SU-DHL-6 (cell line): ENCODE measurements around the gene SYVN1.

Source experiments
- H2AFZ ChIP-seq: fragments of 200-600 bp; sonication (generic); 2 replicates; pipeline ENCODE4 v1.6.1; 2014; ENCODE audit warnings: low read depth, mild to moderate bottlenecking, moderate library complexity, mixed read lengths, antibody characterized with exemption, low read length; ENCODE audit not compliant: severe bottlenecking
- H3F3A ChIP-seq: fragments of 200-600 bp; shearing (Covaris generic); 2 replicates; pipeline ENCODE4 v1.6.0; 2016; ENCODE audit warnings: antibody characterized with exemption, mild to moderate bottlenecking; ENCODE audit not compliant: insufficient read depth
- H3K27ac ChIP-seq: fragments of 200-600 bp; sonication (generic); 2 replicates; pipeline ENCODE4 v1.5.1; 2016; ENCODE audit warnings: low read depth, mild to moderate bottlenecking, low read length, moderate library complexity, mixed read lengths
- H3K27me3 ChIP-seq: fragments of 200-600 bp; sonication (generic), shearing (Covaris generic); 2 replicates; pipeline ENCODE4 v1.6.0; 2014; ENCODE audit warnings: mild to moderate bottlenecking, low read length
- H3K36me3 ChIP-seq: fragments of 200-600 bp; sonication (generic); 2 replicates; pipeline ENCODE4 v1.6.1; 2014; ENCODE audit warnings: mild to moderate bottlenecking, low read length, mixed read lengths
- H3K4me2 ChIP-seq: fragments of 300-600, 200-600 bp; shearing (Covaris generic), sonication (generic); 2 replicates; pipeline ENCODE4 v1.6.0; 2014; ENCODE audit warnings: low read length, low read depth, mild to moderate bottlenecking; ENCODE audit not compliant: poor library complexity, severe bottlenecking
- H3K4me3 ChIP-seq: fragments of 200-600 bp; sonication (generic); 2 replicates; pipeline ENCODE4 v1.5.1; 2014; ENCODE audit warnings: antibody characterized with exemption, low read length, mild to moderate bottlenecking, mixed read lengths; ENCODE audit not compliant: insufficient read depth, poor library complexity, severe bottlenecking
- H3K79me2 ChIP-seq: fragments of 200-600 bp; sonication (generic); 2 replicates; pipeline ENCODE4 v1.6.1; 2014; ENCODE audit warnings: mild to moderate bottlenecking, low read length, moderate library complexity; ENCODE audit not compliant: insufficient read depth
- H3K9ac ChIP-seq: fragments of 200-600 bp; sonication (generic); 2 replicates; pipeline ENCODE4 v1.7.0; 2014; ENCODE audit warnings: mild to moderate bottlenecking, low read length
- H3K9me2 ChIP-seq: fragments of 200-600 bp; sonication (generic); replicated peaks from 2 replicates; pipeline ENCODE4 v1.6.1; 2014; ENCODE audit warnings: low read length; ENCODE audit not compliant: insufficient read depth
- H3K9me3 ChIP-seq: fragments of 200-600 bp; sonication (generic); 2 replicates; pipeline ENCODE4 v1.6.1; 2014; ENCODE audit warnings: low read length, mixed read lengths; ENCODE audit not compliant: insufficient read depth
- H4K20me1 ChIP-seq: fragments of 200-600 bp; sonication (generic); 2 replicates; pipeline ENCODE4 v1.6.1; 2014; ENCODE audit warnings: low read depth, mild to moderate bottlenecking, antibody characterized with exemption, low read length, moderate library complexity, mixed read lengths
- EZH2phosphoT487 ChIP-seq: fragments of 200-600 bp; sonication (generic), shearing (Covaris generic); conservative IDR thresholded peaks from 2 replicates; pipeline ENCODE4 v1.6.1; 2018; ENCODE audit warnings: mild to moderate bottlenecking, antibody characterized with exemption, low read length, moderate library complexity, mixed read lengths
- TF ChIP-seq, protein P1 (sequence below): fragments of 200-600 bp; sonication (generic); IDR thresholded peaks from one replicate; pipeline ENCODE4 v1.5.1; 2017; ENCODE audit warnings: antibody characterized with exemption, mild to moderate bottlenecking, low read length, moderate library complexity; ENCODE audit not compliant: insufficient read depth, poor library complexity, severe bottlenecking

SYVN1 gene

DNA sequence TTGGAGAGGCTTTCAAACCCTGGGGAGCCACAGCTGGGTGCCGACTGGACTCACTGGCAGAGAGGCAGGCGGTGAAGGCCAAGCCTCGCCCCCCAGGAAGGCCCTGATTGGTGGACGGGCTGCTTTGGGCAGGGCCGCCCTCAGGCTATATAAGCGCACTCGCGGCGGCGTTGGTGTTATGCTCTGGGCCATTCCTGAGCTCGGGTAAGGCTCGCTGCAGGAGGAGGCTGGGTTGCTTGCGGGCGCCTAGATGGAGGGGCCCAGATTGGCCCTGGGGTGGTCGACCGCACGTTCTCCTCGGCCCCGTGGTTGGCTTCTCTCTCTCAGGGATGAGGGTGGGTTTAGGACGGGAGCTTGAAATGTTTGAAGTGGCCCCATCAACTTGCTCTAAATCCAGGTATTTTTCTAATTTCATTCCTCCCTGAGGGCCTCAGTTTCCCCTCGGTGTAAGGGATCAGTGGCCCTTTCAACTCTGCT, 35.8 kb upstream of the SYVN1 start, which contains the start of gene SPDYC:
TSS of gene SPDYC (plus strand) at position 176 of the 477 bp plus-strand sequence. CDS start 1,125 bp downstream, outside the sequence.
- H3F3A ChIP-seq, result no peaks in the 10 kb centered on the region
- no peak within 1 kb of the TSS for H3K27ac ChIP-seq
- no peak within 1 kb of the TSS for H3K4me2 ChIP-seq
- H3K36me3 ChIP-seq, result no peaks in the 10 kb centered on the region
- H3K9ac ChIP-seq, result no peak within 1 kb of the TSS
- H3K4me3 ChIP-seq, result no peak within 1 kb of the TSS
- no peaks in the 10 kb centered on the region for H3K79me2 ChIP-seq
- TF ChIP-seq, protein P1, sequence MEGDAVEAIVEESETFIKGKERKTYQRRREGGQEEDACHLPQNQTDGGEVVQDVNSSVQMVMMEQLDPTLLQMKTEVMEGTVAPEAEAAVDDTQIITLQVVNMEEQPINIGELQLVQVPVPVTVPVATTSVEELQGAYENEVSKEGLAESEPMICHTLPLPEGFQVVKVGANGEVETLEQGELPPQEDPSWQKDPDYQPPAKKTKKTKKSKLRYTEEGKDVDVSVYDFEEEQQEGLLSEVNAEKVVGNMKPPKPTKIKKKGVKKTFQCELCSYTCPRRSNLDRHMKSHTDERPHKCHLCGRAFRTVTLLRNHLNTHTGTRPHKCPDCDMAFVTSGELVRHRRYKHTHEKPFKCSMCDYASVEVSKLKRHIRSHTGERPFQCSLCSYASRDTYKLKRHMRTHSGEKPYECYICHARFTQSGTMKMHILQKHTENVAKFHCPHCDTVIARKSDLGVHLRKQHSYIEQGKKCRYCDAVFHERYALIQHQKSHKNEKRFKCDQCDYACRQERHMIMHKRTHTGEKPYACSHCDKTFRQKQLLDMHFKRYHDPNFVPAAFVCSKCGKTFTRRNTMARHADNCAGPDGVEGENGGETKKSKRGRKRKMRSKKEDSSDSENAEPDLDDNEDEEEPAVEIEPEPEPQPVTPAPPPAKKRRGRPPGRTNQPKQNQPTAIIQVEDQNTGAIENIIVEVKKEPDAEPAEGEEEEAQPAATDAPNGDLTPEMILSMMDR, result no peak
- no peaks in the 10 kb centered on the region for H3K9me3 ChIP-seq
- peak within 1 kb of the TSS; percentile 40 for H2AFZ ChIP-seq
- no peaks in the 10 kb centered on the region for H4K20me1 ChIP-seq
- H3K9me2 ChIP-seq, result no peaks in the 10 kb centered on the region
- no peaks in the 10 kb centered on the region for H3K27me3 ChIP-seq

DNA sequence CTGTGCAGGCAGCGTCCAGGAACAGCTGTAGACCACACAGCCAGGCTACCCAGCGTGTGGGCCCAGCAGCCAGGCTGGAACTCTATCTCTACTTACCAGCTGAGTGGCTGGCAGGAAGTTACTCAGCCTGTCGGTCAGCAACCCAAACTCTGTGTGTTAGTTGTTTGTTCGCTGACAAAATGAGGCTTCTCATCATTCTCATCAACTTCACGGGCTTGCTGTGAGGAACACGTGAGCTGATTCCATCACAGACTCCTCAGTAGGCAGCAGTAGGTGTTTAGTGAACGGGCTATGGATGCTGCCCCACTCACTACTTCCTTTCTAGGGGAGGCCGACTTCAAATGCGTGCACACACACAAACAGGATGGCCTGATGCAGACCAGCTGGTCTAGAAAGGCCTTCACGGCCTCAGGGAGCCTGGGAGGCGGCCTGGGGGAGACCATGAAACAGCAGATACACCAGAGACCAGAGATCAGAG, 34.9 kb upstream of the SYVN1 start:
- H3K9me2 ChIP-seq, result no peaks in the 10 kb centered on the region
- no peak for TF ChIP-seq EZH2phosphoT487
- TF ChIP-seq, protein P1, result no peak
- no peak overlapping the region for H3K9ac ChIP-seq
- no peaks in the 10 kb centered on the region for H3K79me2 ChIP-seq
- no peaks in the 10 kb centered on the region for H3K27me3 ChIP-seq
- no peak overlapping the region for H3K4me3 ChIP-seq
- H3K9me3 ChIP-seq, result no peaks in the 10 kb centered on the region
- H2AFZ ChIP-seq, result peak overlapping the region; percentile 40
- no peaks in the 10 kb centered on the region for H4K20me1 ChIP-seq
- H3F3A ChIP-seq, result no peaks in the 10 kb centered on the region
- no peaks in the 10 kb centered on the region for H3K36me3 ChIP-seq
- H3K4me2 ChIP-seq, result no peak overlapping the region
- no peak overlapping the region for H3K27ac ChIP-seq

DNA sequence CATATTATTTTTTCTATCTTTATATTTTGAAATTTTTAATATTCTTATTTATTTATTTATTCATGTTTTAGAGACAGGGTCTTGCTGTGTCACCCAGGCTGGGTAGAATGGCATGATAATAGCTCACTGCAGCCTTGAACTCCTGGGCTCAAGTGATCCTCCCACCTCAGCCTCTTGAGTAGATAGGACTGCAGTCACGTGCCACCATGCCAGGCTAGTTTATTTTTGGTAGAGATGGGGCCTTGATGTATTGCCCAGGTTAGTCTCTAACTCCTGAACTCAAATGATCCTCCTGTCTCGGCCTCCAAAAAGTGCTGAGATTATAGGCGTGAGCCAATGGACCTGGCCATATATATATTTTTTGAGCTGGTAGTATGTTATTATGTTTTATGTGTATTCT, 33.3 kb upstream of the SYVN1 start:
- H3K27me3 ChIP-seq, result no peaks in the 10 kb centered on the region
- no peak overlapping the region for H2AFZ ChIP-seq

More for the DNA sequence above, 33.3 kb upstream of the SYVN1 start:
- Histone ChIP-seq H3K79me2 (no peaks in the 10 kb centered on the region), H3K36me3 (no peaks in the 10 kb centered on the region), H3F3A (no peaks in the 10 kb centered on the region), H3K4me2 (no peak overlapping the region), H4K20me1 (no peaks in the 10 kb centered on the region), H3K27ac (no peak overlapping the region), H3K9me3 (no peaks in the 10 kb centered on the region), H3K9me2 (no peaks in the 10 kb centered on the region), H3K4me3 (no peak overlapping the region), H3K9ac (no peak overlapping the region)
- TF ChIP-seq, protein P1, result no peak
- no peak for TF ChIP-seq EZH2phosphoT487
